HCT116 (cell line): ENCODE measurements around the gene CFHR2.

Experiments used
- ATF3 ChIP-seq: IDR thresholded peaks from 2 replicates; pipeline ENCODE4 v1.6.1; 2012
- POLR2A ChIP-seq: IDR thresholded peaks from 2 replicates; pipeline ENCODE4 v1.7.0; 2011; ENCODE audit warnings: borderline replicate concordance; ENCODE audit not compliant: insufficient read depth, insufficient read length; ENCODE audit errors: extremely low read depth
- POLR2AphosphoS5 ChIP-seq: IDR thresholded peaks from 2 replicates; pipeline ENCODE4 v1.6.1; 2011; ENCODE audit warnings: mild to moderate bottlenecking, low read depth, low read length, moderate library complexity
- TF ChIP-seq, protein P1 (sequence below), 3 experiments: fragments of 200-600 bp in 1 of 3; sonication (generic) in 1 of 3; IDR thresholded peaks in 2 of 3; conservative IDR thresholded peaks in 1 of 3; 2 replicates each; pipeline ENCODE4 v1.5.1; 2012 to 2017; ENCODE audit warnings: low read depth in 2 of 3, low read length in 2 of 3, antibody characterized with exemption in 1 of 3, borderline replicate concordance in 1 of 3, control low read depth in 1 of 3, mild to moderate bottlenecking in 1 of 3, mixed read lengths in 1 of 3, mixed run types in 1 of 3, moderate library complexity in 1 of 3; ENCODE audit not compliant: insufficient read depth in 1 of 3

GRCh38 chr1:196955926-196956325 is 12.4 kb downstream of the CFHR2 start:
- no peak for TF ChIP-seq POLR2AphosphoS5
- TF ChIP-seq, protein P1, sequence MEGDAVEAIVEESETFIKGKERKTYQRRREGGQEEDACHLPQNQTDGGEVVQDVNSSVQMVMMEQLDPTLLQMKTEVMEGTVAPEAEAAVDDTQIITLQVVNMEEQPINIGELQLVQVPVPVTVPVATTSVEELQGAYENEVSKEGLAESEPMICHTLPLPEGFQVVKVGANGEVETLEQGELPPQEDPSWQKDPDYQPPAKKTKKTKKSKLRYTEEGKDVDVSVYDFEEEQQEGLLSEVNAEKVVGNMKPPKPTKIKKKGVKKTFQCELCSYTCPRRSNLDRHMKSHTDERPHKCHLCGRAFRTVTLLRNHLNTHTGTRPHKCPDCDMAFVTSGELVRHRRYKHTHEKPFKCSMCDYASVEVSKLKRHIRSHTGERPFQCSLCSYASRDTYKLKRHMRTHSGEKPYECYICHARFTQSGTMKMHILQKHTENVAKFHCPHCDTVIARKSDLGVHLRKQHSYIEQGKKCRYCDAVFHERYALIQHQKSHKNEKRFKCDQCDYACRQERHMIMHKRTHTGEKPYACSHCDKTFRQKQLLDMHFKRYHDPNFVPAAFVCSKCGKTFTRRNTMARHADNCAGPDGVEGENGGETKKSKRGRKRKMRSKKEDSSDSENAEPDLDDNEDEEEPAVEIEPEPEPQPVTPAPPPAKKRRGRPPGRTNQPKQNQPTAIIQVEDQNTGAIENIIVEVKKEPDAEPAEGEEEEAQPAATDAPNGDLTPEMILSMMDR (IDR thresholded peaks at IDR 0.05 in 2 of 3, conservative IDR thresholded peaks at IDR 0.05 in 1 of 3; ENCODE audit: borderline replicate concordance in 1 of 3, insufficient read depth in 1 of 3, low read depth in 2 of 3, low read length in 2 of 3) = no peak
- TF ChIP-seq ATF3 = no peak
- TF ChIP-seq POLR2A = no peak
